Neural progenitor cell (in vitro differentiated cells): ENCODE measurements around the gene KIF26A. TPM values are rescaled to one million over a fixed set of nuclear protein-coding genes. Genes with fewer than 3 reads are reported as not detected.

Experiments
- DNase-seq: peaks from one replicate; pipeline ENCODE4 v3.0.0-alpha.2; 2016; ENCODE audit warnings: low spot score
- H2AFZ ChIP-seq: fragments of 200-600 bp; sonication (generic); replicated peaks from 2 replicates; pipeline ENCODE4 v1.6.1; 2016; ENCODE audit warnings: antibody characterized with exemption
- H3F3A ChIP-seq: fragments of 200-600 bp; sonication (generic); 2 replicates; pipeline ENCODE4 v1.6.1; 2016; ENCODE audit warnings: antibody characterized with exemption, low read depth
- H3K27ac ChIP-seq: fragments of 200-600 bp; sonication (generic); 2 replicates; pipeline ENCODE4 v1.5.1; 2016; ENCODE audit warnings: mild to moderate bottlenecking
- H3K27me3 ChIP-seq: fragments of 200-600 bp; sonication (generic); 2 replicates; pipeline ENCODE4 v1.6.1; 2016; ENCODE audit warnings: mild to moderate bottlenecking, moderate library complexity
- H3K36me3 ChIP-seq: fragments of 200-600 bp; sonication (generic); 2 replicates; pipeline ENCODE4 v1.5.1; 2016
- H3K4me1 ChIP-seq: fragments of 200-600 bp; sonication (generic); 2 replicates; pipeline ENCODE4 v1.6.1; 2016; ENCODE audit warnings: mixed run types
- H3K4me2 ChIP-seq: fragments of 200-600 bp; sonication (generic); 2 replicates; pipeline ENCODE4 v1.6.1; 2016
- H3K4me3 ChIP-seq: fragments of 200-600 bp; sonication (generic); 2 replicates; pipeline ENCODE4 v1.5.1; 2016
- H3K79me2 ChIP-seq: fragments of 200-600 bp; sonication (generic); 2 replicates; pipeline ENCODE4 v1.6.1; 2016; ENCODE audit warnings: low read depth
- H3K9ac ChIP-seq: fragments of 200-600 bp; sonication (generic); 2 replicates; pipeline ENCODE4 v1.6.1; 2016
- H3K9me3 ChIP-seq: fragments of 200-600 bp; sonication (generic); 2 replicates; pipeline ENCODE4 v1.5.1; 2016; ENCODE audit warnings: low read depth
- H4K20me1 ChIP-seq: fragments of 200-600 bp; sonication (generic); 2 replicates; pipeline ENCODE4 v1.6.1; 2016; ENCODE audit warnings: low read depth
- H3K27ac Mint-ChIP-seq: 3 replicates; pipeline ENCODE4 v1.8.0; 2021; ENCODE audit warnings: mixed read lengths
- H3K27me3 Mint-ChIP-seq: 2 replicates; pipeline ENCODE4 v1.8.0; 2022; ENCODE audit warnings: low read depth, mild to moderate bottlenecking, inconsistent platforms, moderate library complexity, mixed read lengths; ENCODE audit not compliant: insufficient read depth
- H3K36me3 Mint-ChIP-seq: 3 replicates; pipeline ENCODE4 v1.8.0; 2021; ENCODE audit warnings: mixed read lengths
- H3K4me1 Mint-ChIP-seq: 3 replicates; pipeline ENCODE4 v1.8.0; 2021; ENCODE audit warnings: mixed read lengths
- H3K4me3 Mint-ChIP-seq: 3 replicates; pipeline ENCODE4 v1.8.0; 2021; ENCODE audit warnings: mild to moderate bottlenecking, moderate library complexity, mixed read lengths
- H3K9me3 Mint-ChIP-seq: 3 replicates; pipeline ENCODE4 v1.8.0; 2020; ENCODE audit warnings: mixed read lengths
- EZH2 ChIP-seq: fragments of 200-600 bp; sonication (generic); IDR thresholded peaks from 2 replicates; pipeline ENCODE4 v1.6.1; 2017; ENCODE audit warnings: antibody characterized with exemption, mild to moderate bottlenecking, moderate library complexity
- EZH2phosphoT487 ChIP-seq: fragments of 200-600 bp; sonication (generic); IDR thresholded peaks from 2 replicates; pipeline ENCODE4 v1.6.1; 2017; ENCODE audit warnings: antibody characterized with exemption
- total RNA-seq: library from RNA; depleted of rRNA; stranded (reverse); fragments of >200 nt; gene quantifications from 2 replicates; pipeline ENCODE4 v1.2.3, GENCODE V29; 2015; ENCODE audit warnings: low replicate concordance
- TF ChIP-seq, protein P1 (sequence below): fragments of 200-600 bp; sonication (generic); IDR thresholded peaks from 2 replicates; pipeline ENCODE4 v1.5.1; 2017; ENCODE audit warnings: antibody characterized with exemption, mild to moderate bottlenecking

KIF26A gene
- total RNA-seq, 1 donor from 2014 or later: 6.1 TPM

DNA sequence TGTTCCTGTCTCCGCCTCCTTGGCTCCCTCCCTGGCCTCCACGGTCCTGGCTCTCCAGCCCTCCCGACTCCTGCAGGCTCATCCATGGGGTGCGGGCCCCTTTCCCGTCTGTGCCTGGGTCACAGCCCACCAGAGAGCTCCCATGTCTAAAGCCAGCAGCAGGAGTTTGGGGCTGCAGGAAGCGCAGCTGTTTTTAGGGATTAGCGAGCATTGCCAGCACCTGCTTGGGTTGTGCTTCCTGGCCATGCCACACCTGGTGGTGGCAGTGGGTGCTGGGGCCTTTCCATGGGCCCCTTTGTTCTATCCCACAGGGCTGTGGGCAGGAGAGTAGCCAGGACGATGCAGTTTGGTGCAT lies 64.7 kb downstream of the KIF26A start:
- H3K4me1 ChIP-seq: peaks cover 6% of the 10 kb centered on the region
- H3K4me2 ChIP-seq: no peak overlapping the region
- Mint-ChIP-seq H3K4me3 (no peak overlapping the region), H3K27me3 (no peaks in the 10 kb centered on the region), H3K36me3 (no peaks in the 10 kb centered on the region), H3K27ac (no peak overlapping the region), H3K9me3 (no peaks in the 10 kb centered on the region), H3K4me1 (peaks cover 13% of the 10 kb centered on the region)
- no peak for DNase-seq
- H3K9me3 ChIP-seq: no peaks in the 10 kb centered on the region
- H2AFZ ChIP-seq: no peak overlapping the region
- H3K36me3 ChIP-seq: no peaks in the 10 kb centered on the region
- H3K9ac ChIP-seq: no peak overlapping the region
- H3K27ac ChIP-seq: no peak overlapping the region
- H3K27me3 ChIP-seq: no peaks in the 10 kb centered on the region
- TF ChIP-seq EZH2 (no peak), EZH2phosphoT487 (no peak)
- TF ChIP-seq, protein P1, sequence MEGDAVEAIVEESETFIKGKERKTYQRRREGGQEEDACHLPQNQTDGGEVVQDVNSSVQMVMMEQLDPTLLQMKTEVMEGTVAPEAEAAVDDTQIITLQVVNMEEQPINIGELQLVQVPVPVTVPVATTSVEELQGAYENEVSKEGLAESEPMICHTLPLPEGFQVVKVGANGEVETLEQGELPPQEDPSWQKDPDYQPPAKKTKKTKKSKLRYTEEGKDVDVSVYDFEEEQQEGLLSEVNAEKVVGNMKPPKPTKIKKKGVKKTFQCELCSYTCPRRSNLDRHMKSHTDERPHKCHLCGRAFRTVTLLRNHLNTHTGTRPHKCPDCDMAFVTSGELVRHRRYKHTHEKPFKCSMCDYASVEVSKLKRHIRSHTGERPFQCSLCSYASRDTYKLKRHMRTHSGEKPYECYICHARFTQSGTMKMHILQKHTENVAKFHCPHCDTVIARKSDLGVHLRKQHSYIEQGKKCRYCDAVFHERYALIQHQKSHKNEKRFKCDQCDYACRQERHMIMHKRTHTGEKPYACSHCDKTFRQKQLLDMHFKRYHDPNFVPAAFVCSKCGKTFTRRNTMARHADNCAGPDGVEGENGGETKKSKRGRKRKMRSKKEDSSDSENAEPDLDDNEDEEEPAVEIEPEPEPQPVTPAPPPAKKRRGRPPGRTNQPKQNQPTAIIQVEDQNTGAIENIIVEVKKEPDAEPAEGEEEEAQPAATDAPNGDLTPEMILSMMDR: no peak
- H3K79me2 ChIP-seq: no peaks in the 10 kb centered on the region
- H4K20me1 ChIP-seq: no peaks in the 10 kb centered on the region
- no peaks in the 10 kb centered on the region for H3F3A ChIP-seq
- no peak overlapping the region for H3K4me3 ChIP-seq

DNA sequence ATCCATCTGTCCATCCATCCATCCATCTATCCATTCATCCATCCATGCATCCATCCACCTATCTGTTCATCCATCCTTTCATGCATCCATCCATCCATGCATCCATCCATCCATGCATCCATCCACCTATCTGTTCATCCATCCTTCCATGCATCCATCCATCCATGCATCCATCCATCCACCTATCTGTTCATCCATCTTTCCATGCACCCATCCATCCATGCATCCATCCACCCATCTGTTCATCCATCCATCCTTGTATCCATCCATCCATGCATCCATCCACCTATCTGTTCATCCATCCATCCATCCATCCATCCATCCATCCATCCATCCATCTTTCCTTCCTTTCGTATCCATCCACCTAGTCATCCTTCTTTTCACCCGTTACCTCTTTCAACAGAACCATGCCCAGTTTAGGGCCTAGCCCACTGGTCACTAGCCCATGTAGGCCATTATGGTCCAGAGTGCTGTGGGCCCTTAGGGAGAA lies 66.3 kb downstream of the KIF26A start:
- H3K27ac Mint-ChIP-seq: no peak overlapping the region
- peaks cover 4% of the 10 kb centered on the region for H3K27me3 Mint-ChIP-seq
- H3K9me3 Mint-ChIP-seq: no peaks in the 10 kb centered on the region
- Histone ChIP-seq H2AFZ (no peak overlapping the region), H3K36me3 (no peaks in the 10 kb centered on the region), H3K4me2 (no peak overlapping the region), H3K9me3 (no peaks in the 10 kb centered on the region), H3F3A (no peaks in the 10 kb centered on the region), H4K20me1 (no peaks in the 10 kb centered on the region), H3K27ac (no peak overlapping the region), H3K9ac (no peak overlapping the region), H3K4me1 (peaks cover 6% of the 10 kb centered on the region), H3K79me2 (no peaks in the 10 kb centered on the region), H3K27me3 (no peaks in the 10 kb centered on the region), H3K4me3 (no peak overlapping the region)
- H3K4me1 Mint-ChIP-seq: peaks cover 12% of the 10 kb centered on the region
- DNase-seq: no peak
- no peaks in the 10 kb centered on the region for H3K36me3 Mint-ChIP-seq
- TF ChIP-seq, protein P1: no peak
- H3K4me3 Mint-ChIP-seq: no peak overlapping the region

DNA sequence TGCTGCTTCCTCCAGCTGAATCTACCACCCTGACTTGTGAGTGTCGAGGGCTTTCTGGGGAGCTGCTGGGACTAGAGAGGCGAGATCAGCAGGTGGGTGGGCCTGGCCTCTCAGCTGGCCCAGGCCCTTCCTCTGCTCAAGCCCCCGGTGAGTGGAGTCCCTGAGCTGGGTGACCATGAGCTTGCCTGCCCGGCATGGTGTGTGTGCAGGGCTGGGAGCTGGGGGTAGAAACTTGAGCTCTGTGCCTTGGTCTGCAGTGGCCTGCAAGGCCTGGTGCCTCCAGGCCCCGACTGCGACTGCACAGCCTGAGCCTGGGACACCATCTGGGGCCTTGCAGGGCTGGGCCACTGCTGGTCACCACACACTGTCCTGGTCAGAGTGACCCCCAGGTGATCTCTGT lies 67.4 kb downstream of the KIF26A start:
- Histone ChIP-seq H3K9ac (no peak overlapping the region), H3K9me3 (no peaks in the 10 kb centered on the region), H4K20me1 (no peaks in the 10 kb centered on the region), H2AFZ (no peak overlapping the region), H3K4me2 (no peak overlapping the region), H3K27ac (no peak overlapping the region), H3K79me2 (no peaks in the 10 kb centered on the region), H3K4me1 (peaks cover 6% of the 10 kb centered on the region), H3K36me3 (no peaks in the 10 kb centered on the region), H3K4me3 (no peak overlapping the region), H3F3A (no peaks in the 10 kb centered on the region), H3K27me3 (no peaks in the 10 kb centered on the region)
- H3K4me3 Mint-ChIP-seq: no peak overlapping the region
- H3K27ac Mint-ChIP-seq: no peak overlapping the region
- no peaks in the 10 kb centered on the region for H3K36me3 Mint-ChIP-seq
- no peak for DNase-seq
- TF ChIP-seq EZH2 (no peak), EZH2phosphoT487 (no peak)
- TF ChIP-seq, protein P1: no peak
- H3K4me1 Mint-ChIP-seq: peaks cover 14% of the 10 kb centered on the region
- peaks cover 4% of the 10 kb centered on the region for H3K27me3 Mint-ChIP-seq
- H3K9me3 Mint-ChIP-seq: no peaks in the 10 kb centered on the region
